ENCODE data around the gene PEX6.
"Not testable (repeated sequence)": the region's sequence is repeated elsewhere in the genome, so short reads cannot be mapped to it uniquely, and the experiment has no call there.

The PEX6 gene

GRCh38 chr6:43011207-43011606 lies 32.2 kb upstream of the PEX6 start:
- no peak overlapping the region for H3K4me3 ChIP-seq (ENCODE audit: insufficient read length, low read depth)
- H3K9ac ChIP-seq (ENCODE audit: insufficient read length, low read depth), result peak overlapping the region; percentile 32
- TF ChIP-seq ZNF274 (IDR thresholded peaks at IDR 0.05; ENCODE audit: low read depth, low read length) (no peak), SUZ12 (IDR thresholded peaks at IDR 0.05; ENCODE audit: extremely low read depth, insufficient read depth, insufficient read length) (no peak), YY1 (IDR thresholded peaks at IDR 0.05; ENCODE audit: insufficient read depth, insufficient read length) (no peak)
- H3K4me1 ChIP-seq (ENCODE audit: insufficient read depth, insufficient read length), result peaks cover 4% of the 10 kb centered on the region
- H3K27me3 ChIP-seq (ENCODE audit: insufficient read depth, insufficient read length), result no peaks in the 10 kb centered on the region
- no peaks in the 10 kb centered on the region for H3K9me3 ChIP-seq (ENCODE audit: insufficient read depth, low read length)
- H3K36me3 ChIP-seq (ENCODE audit: insufficient read depth, insufficient read length, low read length), result peaks cover 64% of the 10 kb centered on the region
- DNase-seq (ENCODE audit: low read depth, low spot score), result no peak

- H3K9me3 ChIP-seq (ENCODE audit: insufficient read depth, low read length), result no peaks in the 10 kb centered on the region
- no peak for DNase-seq (ENCODE audit: low read depth, low spot score)
- no peaks in the 10 kb centered on the region for H3K27me3 ChIP-seq (ENCODE audit: insufficient read depth, insufficient read length)
- H3K4me1 ChIP-seq (ENCODE audit: insufficient read depth, insufficient read length), result peaks cover 2% of the 10 kb centered on the region
- no peak overlapping the region for H3K4me3 ChIP-seq (ENCODE audit: insufficient read length, low read depth)
- TF ChIP-seq ZNF274 (IDR thresholded peaks at IDR 0.05; ENCODE audit: low read depth, low read length), result no peak
- no peak for TF ChIP-seq SUZ12 (IDR thresholded peaks at IDR 0.05; ENCODE audit: extremely low read depth, insufficient read depth, insufficient read length)
- no peak for TF ChIP-seq YY1 (IDR thresholded peaks at IDR 0.05; ENCODE audit: insufficient read depth, insufficient read length)
- H3K9ac ChIP-seq (ENCODE audit: insufficient read length, low read depth), result no peak overlapping the region
- peaks cover 67% of the 10 kb centered on the region for H3K36me3 ChIP-seq (ENCODE audit: insufficient read depth, insufficient read length, low read length)
These were observed 30.1 kb upstream of the PEX6 start for GRCh38 chr6:43009124-43009523.

GRCh38 chr6:43007126-43007525 lies 28.1 kb upstream of the PEX6 start:
- Histone ChIP-seq H3K4me3 (ENCODE audit: insufficient read length, low read depth) (no peak overlapping the region), H3K36me3 (ENCODE audit: insufficient read depth, insufficient read length, low read length) (peaks cover 58% of the 10 kb centered on the region), H3K4me1 (ENCODE audit: insufficient read depth, insufficient read length) (peaks cover 2% of the 10 kb centered on the region), H3K9ac (ENCODE audit: insufficient read length, low read depth) (no peak overlapping the region), H3K27me3 (ENCODE audit: insufficient read depth, insufficient read length) (no peaks in the 10 kb centered on the region), H3K9me3 (ENCODE audit: insufficient read depth, low read length) (no peaks in the 10 kb centered on the region)
- no peak for DNase-seq (ENCODE audit: low read depth, low spot score)
- no peak for TF ChIP-seq SUZ12 (IDR thresholded peaks at IDR 0.05; ENCODE audit: extremely low read depth, insufficient read depth, insufficient read length)
- no peak for TF ChIP-seq ZNF274 (IDR thresholded peaks at IDR 0.05; ENCODE audit: low read depth, low read length)
- no peak for TF ChIP-seq YY1 (IDR thresholded peaks at IDR 0.05; ENCODE audit: insufficient read depth, insufficient read length)

GRCh38 chr6:43006251-43006650 lies 27.3 kb upstream of the PEX6 start:
- H3K4me3 ChIP-seq (ENCODE audit: insufficient read length, low read depth), result no peak overlapping the region
- no peak for TF ChIP-seq YY1 (IDR thresholded peaks at IDR 0.05; ENCODE audit: insufficient read depth, insufficient read length)
- TF ChIP-seq ZNF274 (IDR thresholded peaks at IDR 0.05; ENCODE audit: low read depth, low read length), result no peak
- no peak for TF ChIP-seq SUZ12 (IDR thresholded peaks at IDR 0.05; ENCODE audit: extremely low read depth, insufficient read depth, insufficient read length)
- no peaks in the 10 kb centered on the region for H3K27me3 ChIP-seq (ENCODE audit: insufficient read depth, insufficient read length)
- H3K4me1 ChIP-seq (ENCODE audit: insufficient read depth, insufficient read length), result no peaks in the 10 kb centered on the region
- H3K36me3 ChIP-seq (ENCODE audit: insufficient read depth, insufficient read length, low read length), result peaks cover 49% of the 10 kb centered on the region
- no peak overlapping the region for H3K9ac ChIP-seq (ENCODE audit: insufficient read length, low read depth)
- H3K9me3 ChIP-seq (ENCODE audit: insufficient read depth, low read length), result no peaks in the 10 kb centered on the region
- DNase-seq (ENCODE audit: low read depth, low spot score), result no peak

- Histone ChIP-seq H3K4me3 (ENCODE audit: insufficient read length, low read depth) (no peak overlapping the region), H3K9me3 (ENCODE audit: insufficient read depth, low read length) (no peaks in the 10 kb centered on the region), H3K9ac (ENCODE audit: insufficient read length, low read depth) (no peak overlapping the region), H3K27me3 (ENCODE audit: insufficient read depth, insufficient read length) (no peaks in the 10 kb centered on the region), H3K4me1 (ENCODE audit: insufficient read depth, insufficient read length) (no peaks in the 10 kb centered on the region), H3K36me3 (ENCODE audit: insufficient read depth, insufficient read length, low read length) (peaks cover 45% of the 10 kb centered on the region)
- DNase-seq (ENCODE audit: low read depth, low spot score), result no peak
- no peak for TF ChIP-seq SUZ12 (IDR thresholded peaks at IDR 0.05; ENCODE audit: extremely low read depth, insufficient read depth, insufficient read length)
- TF ChIP-seq ZNF274 (IDR thresholded peaks at IDR 0.05; ENCODE audit: low read depth, low read length), result no peak
- no peak for TF ChIP-seq YY1 (IDR thresholded peaks at IDR 0.05; ENCODE audit: insufficient read depth, insufficient read length)
These were observed 26.9 kb upstream of the PEX6 start for GRCh38 chr6:43005844-43006243.

GRCh38 chr6:43001843-43002242 lies 22.9 kb upstream of the PEX6 start:
- Histone ChIP-seq H3K4me3 (ENCODE audit: insufficient read length, low read depth) (no peak overlapping the region), H3K9me3 (ENCODE audit: insufficient read depth, low read length) (no peaks in the 10 kb centered on the region), H3K27me3 (ENCODE audit: insufficient read depth, insufficient read length) (no peaks in the 10 kb centered on the region), H3K4me1 (ENCODE audit: insufficient read depth, insufficient read length) (peaks cover 1% of the 10 kb centered on the region), H3K9ac (ENCODE audit: insufficient read length, low read depth) (no peak overlapping the region), H3K36me3 (ENCODE audit: insufficient read depth, insufficient read length, low read length) (peaks cover 9% of the 10 kb centered on the region)
- DNase-seq (ENCODE audit: low read depth, low spot score), result no peak
- TF ChIP-seq ZNF274 (IDR thresholded peaks at IDR 0.05; ENCODE audit: low read depth, low read length) (no peak), YY1 (IDR thresholded peaks at IDR 0.05; ENCODE audit: insufficient read depth, insufficient read length) (no peak), SUZ12 (IDR thresholded peaks at IDR 0.05; ENCODE audit: extremely low read depth, insufficient read depth, insufficient read length) (no peak)

- H3K27me3 ChIP-seq (ENCODE audit: insufficient read depth, insufficient read length); H3K36me3 ChIP-seq (ENCODE audit: insufficient read depth, insufficient read length, low read length); H3K4me1 ChIP-seq (ENCODE audit: insufficient read depth, insufficient read length); H3K9ac ChIP-seq (ENCODE audit: insufficient read length, low read depth); H3K4me3 ChIP-seq (ENCODE audit: insufficient read length, low read depth); H3K9me3 ChIP-seq (ENCODE audit: insufficient read depth, low read length); DNase-seq (ENCODE audit: low read depth, low spot score): not testable (repeated sequence)
These were observed 19.2 kb upstream of the PEX6 start for GRCh38 chr6:42998205-42998604.

- no peak for DNase-seq (ENCODE audit: low read depth, low spot score)
- Histone ChIP-seq H3K27me3 (ENCODE audit: insufficient read depth, insufficient read length) (no peaks in the 10 kb centered on the region), H3K9ac (ENCODE audit: insufficient read length, low read depth) (no peak overlapping the region), H3K36me3 (ENCODE audit: insufficient read depth, insufficient read length, low read length) (peaks cover 4% of the 10 kb centered on the region), H3K4me1 (ENCODE audit: insufficient read depth, insufficient read length) (peaks cover 3% of the 10 kb centered on the region), H3K4me3 (ENCODE audit: insufficient read length, low read depth) (no peak overlapping the region), H3K9me3 (ENCODE audit: insufficient read depth, low read length) (no peaks in the 10 kb centered on the region)
- TF ChIP-seq SUZ12 (IDR thresholded peaks at IDR 0.05; ENCODE audit: extremely low read depth, insufficient read depth, insufficient read length), result no peak
- no peak for TF ChIP-seq ZNF274 (IDR thresholded peaks at IDR 0.05; ENCODE audit: low read depth, low read length)
- no peak for TF ChIP-seq YY1 (IDR thresholded peaks at IDR 0.05; ENCODE audit: insufficient read depth, insufficient read length)
These were observed 17.5 kb upstream of the PEX6 start for GRCh38 chr6:42996513-42996912.
